RWPE2 (cell line): ENCODE measurements around the gene PIP4K2A.

Experiments
- ATAC-seq: fragments of 200-7000 bp; cut with Tn5 transposase; 3 replicates; pipeline ENCODE4 v1.9.1; 2021; ENCODE audit warnings: low read depth
- DNase-seq: peaks from one replicate; pipeline ENCODE4 v3.0.0-alpha.2; 2020; ENCODE audit warnings: low spot score
- H3K27ac ChIP-seq: fragments of 450-650 bp; 2 replicates; pipeline ENCODE4 v1.5.1; 2017; ENCODE audit warnings: mild to moderate bottlenecking; ENCODE audit not compliant: poor library complexity, severe bottlenecking
- H3K27me3 ChIP-seq: fragments of 250-450 bp; sonication (Bioruptor Pico); 2 replicates; pipeline ENCODE4 v1.5.1; 2021; ENCODE audit warnings: mild to moderate bottlenecking, moderate library complexity; ENCODE audit not compliant: insufficient read depth, poor library complexity, severe bottlenecking
- H3K36me3 ChIP-seq: fragments of 250-450 bp; sonication (Bioruptor Pico); 2 replicates; pipeline ENCODE4 v1.5.1; 2020; ENCODE audit warnings: low read depth, mild to moderate bottlenecking, moderate library complexity
- H3K4me1 ChIP-seq: fragments of 250-450 bp; sonication (Bioruptor Pico); 2 replicates; pipeline ENCODE4 v1.5.1; 2021; ENCODE audit warnings: mild to moderate bottlenecking, moderate library complexity; ENCODE audit not compliant: insufficient read depth, poor library complexity, severe bottlenecking
- H3K4me3 ChIP-seq: fragments of 250-450 bp; sonication (Bioruptor Pico); 2 replicates; pipeline ENCODE4 v1.5.1; 2021; ENCODE audit warnings: mild to moderate bottlenecking, moderate library complexity; ENCODE audit not compliant: severe bottlenecking
- H3K9me3 ChIP-seq: fragments of 250-450 bp; sonication (Bioruptor Pico); 2 replicates; pipeline ENCODE4 v1.5.1; 2021; ENCODE audit warnings: mild to moderate bottlenecking, moderate library complexity; ENCODE audit not compliant: severe bottlenecking
- CTCF ChIP-seq: fragments of 450-650 bp; IDR thresholded peaks from one replicate; pipeline ENCODE4 v1.5.1; 2017; ENCODE audit warnings: mild to moderate bottlenecking, moderate library complexity; ENCODE audit not compliant: poor library complexity, severe bottlenecking

PIP4K2A gene

GRCh38 chr10:22560096-22560912 is 154.1 kb downstream of the PIP4K2A start:
- Histone ChIP-seq H3K27ac (no peak overlapping the region), H3K4me1 (no peaks in the 10 kb centered on the region), H3K4me3 (no peak overlapping the region), H3K27me3 (no peaks in the 10 kb centered on the region), H3K9me3 (no peaks in the 10 kb centered on the region), H3K36me3 (no peaks in the 10 kb centered on the region)
- no peak for DNase-seq
- ATAC-seq = no peak
- TF ChIP-seq CTCF = no peak

DNA sequence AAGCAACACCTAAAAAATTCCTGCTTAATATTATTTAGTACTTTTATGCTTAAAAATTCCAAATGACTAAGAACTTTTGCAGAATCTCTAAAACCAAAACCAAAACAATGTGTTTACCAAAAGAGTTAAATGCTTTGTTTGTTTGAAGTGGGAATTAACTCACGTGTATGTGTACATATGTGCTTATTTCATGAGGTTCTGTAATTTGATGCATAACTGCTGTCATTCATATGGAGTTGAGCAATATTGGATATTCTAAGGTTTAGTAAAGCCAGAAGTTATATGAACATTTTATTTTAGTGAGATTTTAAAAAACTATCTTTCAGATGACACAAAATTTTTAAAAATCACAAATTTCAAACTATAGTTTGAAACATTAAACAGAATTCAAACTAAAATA is 157.1 kb downstream of the PIP4K2A start:
- no peak for TF ChIP-seq CTCF
- H3K27me3 ChIP-seq = no peaks in the 10 kb centered on the region
- H3K4me3 ChIP-seq = no peak overlapping the region
- ATAC-seq = no peak
- no peak overlapping the region for H3K27ac ChIP-seq
- no peaks in the 10 kb centered on the region for H3K4me1 ChIP-seq
- H3K36me3 ChIP-seq = no peaks in the 10 kb centered on the region
- DNase-seq = no peak
- no peaks in the 10 kb centered on the region for H3K9me3 ChIP-seq

GRCh38 chr10:22556774-22557173 is 157.6 kb downstream of the PIP4K2A start:
- H3K27ac ChIP-seq = no peak overlapping the region
- no peak for DNase-seq
- H3K27me3 ChIP-seq = no peaks in the 10 kb centered on the region
- no peak overlapping the region for H3K4me3 ChIP-seq
- no peaks in the 10 kb centered on the region for H3K9me3 ChIP-seq
- TF ChIP-seq CTCF = no peak
- no peaks in the 10 kb centered on the region for H3K4me1 ChIP-seq
- ATAC-seq = no peak
- no peaks in the 10 kb centered on the region for H3K36me3 ChIP-seq

- no peak for DNase-seq
- H3K36me3 ChIP-seq = peaks cover 7% of the 10 kb centered on the region
- H3K4me3 ChIP-seq = no peak overlapping the region
- no peaks in the 10 kb centered on the region for H3K27me3 ChIP-seq
- TF ChIP-seq CTCF = no peak
- ATAC-seq = no peak
- H3K27ac ChIP-seq = no peak overlapping the region
- no peaks in the 10 kb centered on the region for H3K9me3 ChIP-seq
- H3K4me1 ChIP-seq = no peaks in the 10 kb centered on the region
These were observed 159.8 kb downstream of the PIP4K2A start for GRCh38 chr10:22554461-22555182.

DNA sequence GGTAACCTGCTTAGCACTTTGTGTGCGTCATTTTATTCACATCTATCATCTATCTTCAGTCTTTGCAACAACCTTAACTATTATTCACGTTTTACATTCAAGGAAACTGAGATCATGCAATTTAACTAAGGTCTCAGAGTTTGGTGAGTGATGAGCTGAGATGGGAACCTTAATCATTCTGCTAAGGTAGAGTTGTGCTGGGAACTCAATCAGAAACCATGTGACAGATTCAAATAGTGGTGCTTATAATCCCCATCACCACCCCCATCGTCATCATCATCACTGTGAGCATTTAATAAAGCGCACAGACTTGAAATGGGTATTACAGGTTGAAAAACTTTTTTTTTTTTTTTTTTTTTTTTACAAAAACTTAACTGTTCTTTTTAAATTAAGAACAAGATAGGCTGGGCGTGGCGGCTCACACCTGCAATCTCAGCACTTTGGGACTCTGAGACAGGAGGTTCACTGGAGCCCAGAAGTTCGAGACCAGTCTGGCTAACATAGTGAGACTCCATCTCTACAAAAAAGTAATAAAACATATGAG is 160.9 kb downstream of the PIP4K2A start:
- no peak for DNase-seq

More for the DNA sequence above, 160.9 kb downstream of the PIP4K2A start:
- Histone ChIP-seq H3K4me3 (no peak overlapping the region), H3K36me3 (peaks cover 12% of the 10 kb centered on the region), H3K4me1 (no peaks in the 10 kb centered on the region), H3K27me3 (no peaks in the 10 kb centered on the region), H3K9me3 (no peaks in the 10 kb centered on the region), H3K27ac (no peak overlapping the region)
- ATAC-seq = no peak
- no peak for TF ChIP-seq CTCF
